GM19324 (cell line): ENCODE results near the gene STX18.
A peak's percentile ranks its signal among the peaks of the same experiment; 100 is the strongest.
"Not testable (repeated sequence)": the region's sequence is repeated elsewhere in the genome, so short reads cannot be mapped to it uniquely, and the experiment has no call there.

ENCODE experiments used
- ATAC-seq: cut with Tn5 transposase; IDR thresholded peaks from one replicate; pipeline ENCODE4 v1.9.1; 2021; ENCODE audit warnings: mild to moderate bottlenecking, moderate library complexity; ENCODE audit not compliant: unreplicated experiment, low FRiP score

The STX18 gene

DNA sequence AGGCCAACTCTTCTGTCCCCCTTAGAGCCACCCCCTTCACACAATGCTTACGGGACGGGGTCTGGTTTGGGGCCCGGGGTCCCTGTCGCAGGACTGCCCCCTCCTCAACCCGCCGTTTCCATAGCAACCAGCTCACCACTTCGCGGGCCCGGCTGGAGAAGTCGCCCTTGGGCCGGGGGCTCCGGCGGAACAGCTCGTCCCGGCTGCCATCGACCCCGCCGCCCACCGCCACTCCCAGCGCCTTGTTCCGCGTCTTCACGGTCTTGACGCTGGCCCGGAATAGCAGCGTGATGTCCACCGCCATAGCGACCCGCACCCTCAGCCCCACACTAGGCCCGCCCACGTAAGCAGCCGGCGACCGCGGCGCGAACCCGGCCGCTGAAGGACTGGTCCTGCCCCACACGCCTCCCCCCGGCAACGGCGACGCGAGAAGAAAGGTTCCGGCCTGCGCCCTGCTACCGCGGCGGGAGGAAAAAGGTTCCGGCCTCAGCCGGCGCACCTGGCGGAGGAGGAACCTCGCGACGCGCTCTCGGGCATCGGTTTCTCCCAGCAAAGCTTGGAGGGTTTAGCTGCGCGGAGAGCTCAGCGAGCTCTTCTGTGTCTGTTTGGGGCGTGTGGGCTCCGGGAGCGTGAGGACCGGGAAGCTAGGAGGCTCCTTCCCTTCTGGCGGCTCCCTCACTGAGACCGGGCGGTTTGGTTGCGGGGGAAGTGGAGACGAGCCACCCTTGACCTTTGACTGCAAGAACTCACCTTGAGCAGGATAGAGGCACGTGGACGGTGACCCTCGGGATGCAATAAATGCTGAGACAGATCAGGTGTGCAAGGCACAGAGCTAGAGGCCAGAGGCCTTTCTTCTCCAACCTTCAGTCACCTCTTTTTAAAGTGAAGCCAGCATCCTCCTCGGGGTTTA lies at the start of gene STX18:
Gene STX18, minus strand, starts transcription at position 388 of the 910 bp plus-strand sequence. Its CDS starts 84 bp downstream, at position 304.
- peak; percentile 95 for ATAC-seq

GRCh38 chr4:4591071-4591470 lies 49.2 kb upstream of the STX18 start:
- no peak for ATAC-seq

GRCh38 chr4:4590546-4590945 lies 48.7 kb upstream of the STX18 start:
- ATAC-seq, result no peak

- no peak for ATAC-seq
These were observed 43.3 kb upstream of the STX18 start for GRCh38 chr4:4585012-4585670.

DNA sequence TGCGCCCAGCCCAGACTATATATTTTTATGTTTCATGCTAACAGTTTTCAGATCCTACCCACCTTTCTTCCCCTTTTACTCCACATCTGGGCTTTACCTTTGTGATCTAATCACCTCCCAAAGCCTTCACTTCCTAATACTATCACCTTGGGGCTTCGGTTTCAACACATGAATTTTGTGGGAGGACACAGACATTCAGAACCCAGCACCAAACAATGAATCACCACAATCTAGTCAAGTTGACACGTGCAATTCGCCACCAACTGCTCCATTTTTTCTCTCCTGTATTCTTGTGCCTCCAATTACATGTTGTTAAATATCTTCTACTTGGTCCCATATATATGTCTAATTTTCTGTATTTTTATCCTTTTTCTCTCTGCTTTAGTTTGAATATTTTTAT lies 41.8 kb upstream of the STX18 start:
- no peak for ATAC-seq

- no peak for ATAC-seq
These were observed 40.8 kb upstream of the STX18 start for GRCh38 chr4:4582653-4583052.

DNA sequence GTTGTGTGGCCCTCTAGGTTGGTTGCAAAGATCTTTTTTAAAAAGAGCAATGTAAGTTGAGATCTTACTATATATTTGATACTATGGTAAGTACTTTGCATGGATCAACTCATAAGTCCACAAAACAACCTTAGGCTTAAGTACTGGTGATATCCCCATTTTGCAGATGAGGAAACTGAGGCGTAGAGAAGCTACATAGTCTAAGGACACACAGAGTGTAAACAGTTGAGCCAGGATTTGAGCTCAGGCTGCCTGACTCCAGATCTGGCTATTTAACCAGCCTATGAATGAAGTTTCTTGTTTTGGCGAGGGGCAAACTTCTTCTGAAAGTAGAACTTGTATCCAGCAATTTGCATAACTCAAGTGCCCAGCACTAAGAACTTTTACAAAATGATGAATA lies 38.6 kb upstream of the STX18 start:
- ATAC-seq, result no peak

- ATAC-seq, result no peak
These were observed 37.1 kb upstream of the STX18 start for GRCh38 chr4:4578981-4579380.

GRCh38 chr4:4577359-4577875 lies 35.6 kb upstream of the STX18 start:
- no peak for ATAC-seq

- peak; percentile 89 for ATAC-seq
These were observed 33.7 kb upstream of the STX18 start for GRCh38 chr4:4575284-4576211.

DNA sequence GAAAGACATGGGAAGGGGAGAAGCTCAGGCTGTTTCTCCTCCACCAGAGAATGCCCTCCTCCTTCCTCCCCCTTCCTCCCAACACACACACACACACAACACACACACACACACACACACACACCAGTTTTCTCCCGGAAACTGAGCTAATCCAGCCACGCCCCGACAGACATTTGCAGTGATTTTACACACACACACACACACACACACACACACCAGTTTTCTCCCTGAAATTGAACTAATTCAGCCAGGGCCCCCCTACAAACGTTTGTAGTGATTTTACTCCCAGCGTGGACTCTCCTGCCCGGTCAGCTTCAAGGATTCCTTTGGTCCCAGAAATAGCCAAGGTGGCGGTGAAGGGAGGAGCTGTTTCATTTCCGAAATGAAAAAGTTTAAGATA lies 32.9 kb upstream of the STX18 start:
- ATAC-seq, result no peak

DNA sequence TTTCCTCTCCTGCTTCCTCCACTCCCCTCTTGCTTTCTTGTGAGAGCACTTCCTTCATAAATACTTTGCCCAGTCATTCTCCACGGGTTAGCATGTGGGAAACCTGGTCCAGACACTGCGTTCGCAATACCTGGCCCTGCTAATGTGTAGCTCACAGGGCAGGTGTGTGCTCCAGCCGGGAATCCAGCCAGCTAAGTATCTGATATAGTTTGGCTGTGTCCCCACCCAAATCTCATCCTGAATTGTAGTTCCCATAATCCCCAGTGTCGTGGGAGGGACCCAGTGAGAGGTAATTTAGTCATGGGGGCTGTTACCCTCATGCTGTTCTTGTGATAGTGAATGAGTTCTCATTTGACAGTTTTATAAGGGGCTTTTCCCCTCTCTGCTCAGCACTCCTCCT lies 32.2 kb upstream of the STX18 start:
- no peak for ATAC-seq

DNA sequence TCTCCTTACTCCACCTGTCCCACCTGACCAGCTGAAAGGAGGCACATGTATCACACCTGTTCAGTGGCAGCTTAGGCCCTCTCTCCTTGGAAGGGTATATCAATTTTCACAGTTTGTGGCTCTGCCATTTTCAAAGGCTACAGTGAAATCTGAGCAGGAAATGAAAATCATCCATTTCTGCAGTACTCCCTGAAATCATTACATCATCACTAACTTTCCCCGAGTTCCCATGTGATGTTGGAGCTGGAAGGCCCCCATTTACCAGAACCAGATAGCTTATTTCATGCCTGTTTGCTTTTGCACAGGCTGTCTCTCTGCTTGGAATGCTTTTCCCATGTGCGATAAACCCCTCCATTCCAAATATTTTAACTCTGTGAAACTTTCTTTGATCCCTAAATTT lies 31.0 kb upstream of the STX18 start:
- no peak for ATAC-seq

GRCh38 chr4:4569861-4570260 lies 28.0 kb upstream of the STX18 start:
- not testable (repeated sequence) for ATAC-seq

DNA sequence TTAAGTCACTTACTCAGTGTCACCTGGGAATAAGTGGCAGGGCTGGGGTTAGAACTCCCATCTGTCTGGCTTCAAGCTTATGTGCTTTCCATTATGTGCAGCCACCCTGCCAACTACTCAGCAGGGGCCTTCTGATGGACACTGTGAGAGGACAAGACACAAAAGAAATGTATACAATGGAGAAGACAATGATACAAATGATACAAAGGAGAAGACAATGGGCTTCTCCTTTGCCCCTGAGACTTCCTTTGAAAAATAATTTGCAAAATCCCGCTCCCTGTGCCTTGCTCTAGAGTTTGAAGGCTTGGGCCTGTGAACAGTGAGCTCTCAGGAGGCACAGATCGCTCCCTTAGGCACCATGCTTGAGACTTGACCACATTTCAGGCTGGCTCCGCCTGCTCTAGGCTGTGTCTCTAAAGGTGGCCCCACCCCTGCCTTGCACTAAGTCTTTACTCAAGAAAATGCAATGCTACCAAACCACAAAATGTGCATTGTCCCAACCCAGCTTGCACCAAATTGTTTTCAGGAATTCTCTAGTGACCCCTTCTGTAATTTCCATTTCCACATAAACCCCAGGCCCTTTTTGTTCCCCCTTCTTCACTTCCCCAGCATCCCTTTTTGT lies 27.1 kb upstream of the STX18 start:
- no peak for ATAC-seq

GRCh38 chr4:4566359-4566758 lies 24.5 kb upstream of the STX18 start:
- not testable (repeated sequence) for ATAC-seq

- no peak for ATAC-seq
These were observed 22.7 kb upstream of the STX18 start for GRCh38 chr4:4564522-4564921.

DNA sequence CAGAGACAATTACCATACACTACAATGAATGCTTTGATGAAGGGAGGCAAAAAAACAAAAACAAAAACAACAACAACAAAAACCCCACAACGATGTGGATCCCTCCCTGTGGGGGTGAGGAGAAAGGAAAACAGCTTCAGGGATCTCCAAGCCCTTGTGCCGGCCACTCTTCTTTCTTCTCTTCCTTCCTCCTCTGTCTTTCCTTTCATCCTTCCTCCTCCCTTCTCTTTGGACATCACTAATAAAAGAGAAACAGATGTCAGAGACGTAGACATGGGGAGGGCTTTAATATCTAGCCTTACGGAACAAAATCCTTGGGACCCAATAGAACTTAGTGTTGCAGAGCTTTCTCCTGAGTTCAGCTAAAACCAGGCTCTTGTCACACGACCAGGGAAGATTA lies 18.8 kb upstream of the STX18 start:
- ATAC-seq, result no peak

- ATAC-seq, result no peak
These were observed 18.3 kb upstream of the STX18 start for GRCh38 chr4:4560136-4560535.

DNA sequence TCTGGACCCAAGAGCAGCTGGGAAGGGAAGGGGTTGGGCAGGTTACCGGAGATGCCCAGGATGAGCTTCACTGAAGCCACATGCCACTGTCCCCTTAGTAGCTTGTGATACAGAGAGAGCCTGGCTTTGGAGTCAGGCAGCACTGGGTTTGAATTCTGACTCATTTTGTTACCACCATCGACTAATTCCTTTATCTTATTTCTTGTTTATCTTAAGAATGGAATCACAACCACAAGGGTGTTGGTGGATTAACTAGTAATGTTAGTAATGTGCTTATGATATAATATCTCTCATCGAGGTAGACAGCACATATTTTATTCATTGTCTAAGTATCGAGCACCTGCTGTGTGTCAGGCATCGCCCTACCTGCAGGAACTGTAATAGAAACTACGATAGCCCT lies 17.7 kb upstream of the STX18 start:
- ATAC-seq, result no peak
